ENCODE measurements around the gene RTF2.

GRCh38 chr20:56449459-56449858 lies 19.0 kb upstream of the RTF2 start:
- no peak for TF ChIP-seq POLR2AphosphoS5 (IDR thresholded peaks at IDR 0.05)
- TF ChIP-seq POLR2A (IDR thresholded peaks at IDR 0.05), result no peak
- TF ChIP-seq, protein P1, sequence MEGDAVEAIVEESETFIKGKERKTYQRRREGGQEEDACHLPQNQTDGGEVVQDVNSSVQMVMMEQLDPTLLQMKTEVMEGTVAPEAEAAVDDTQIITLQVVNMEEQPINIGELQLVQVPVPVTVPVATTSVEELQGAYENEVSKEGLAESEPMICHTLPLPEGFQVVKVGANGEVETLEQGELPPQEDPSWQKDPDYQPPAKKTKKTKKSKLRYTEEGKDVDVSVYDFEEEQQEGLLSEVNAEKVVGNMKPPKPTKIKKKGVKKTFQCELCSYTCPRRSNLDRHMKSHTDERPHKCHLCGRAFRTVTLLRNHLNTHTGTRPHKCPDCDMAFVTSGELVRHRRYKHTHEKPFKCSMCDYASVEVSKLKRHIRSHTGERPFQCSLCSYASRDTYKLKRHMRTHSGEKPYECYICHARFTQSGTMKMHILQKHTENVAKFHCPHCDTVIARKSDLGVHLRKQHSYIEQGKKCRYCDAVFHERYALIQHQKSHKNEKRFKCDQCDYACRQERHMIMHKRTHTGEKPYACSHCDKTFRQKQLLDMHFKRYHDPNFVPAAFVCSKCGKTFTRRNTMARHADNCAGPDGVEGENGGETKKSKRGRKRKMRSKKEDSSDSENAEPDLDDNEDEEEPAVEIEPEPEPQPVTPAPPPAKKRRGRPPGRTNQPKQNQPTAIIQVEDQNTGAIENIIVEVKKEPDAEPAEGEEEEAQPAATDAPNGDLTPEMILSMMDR (IDR thresholded peaks at IDR 0.05), result no peak
